Esophagus mucosa (tissue), 1 donor: Measurements from ENCODE around the gene SDR9C7. TPM values are rescaled to one million over a fixed set of nuclear protein-coding genes. Genes with fewer than 3 reads are reported as not detected.

Experiments used
- total RNA-seq: library from RNA; stranded (reverse); gene quantifications from one replicate; pipeline ENCODE4 v1.2.4, GENCODE V29; 2023
- donor health status: DM: yes; HTN: yes; CAD: no.

The SDR9C7 gene
- total RNA-seq, 1 donor from 2014 or later = 26.0 TPM

Other genes with a start within 250 kb of the SDR9C7 start
- gene PTGES3, start 246.1 kb downstream of the SDR9C7 start, total RNA-seq = 153 TPM
- 786 TPM for gene NACA, start 209.1 kb downstream of the SDR9C7 start, total RNA-seq
- 8.1 TPM for gene PRIM1, start 182.1 kb downstream of the SDR9C7 start, total RNA-seq
- gene HSD17B6, start 171.1 kb downstream of the SDR9C7 start, total RNA-seq = 2.4 TPM
- gene RDH16, start 23.2 kb upstream of the SDR9C7 start, total RNA-seq = 2.4 TPM
- 2.6 TPM for gene ZBTB39, start 72.1 kb upstream of the SDR9C7 start, total RNA-seq
- gene TAC3, start 82.1 kb upstream of the SDR9C7 start, total RNA-seq = not detected
- gene MYO1A, start 115.7 kb upstream of the SDR9C7 start, total RNA-seq = 0.52 TPM
- 5.7 TPM for gene NEMP1, start 144.4 kb upstream of the SDR9C7 start, total RNA-seq
- 13.7 TPM for gene NAB2, start 154.7 kb upstream of the SDR9C7 start, total RNA-seq
- gene STAT6, start 177.0 kb upstream of the SDR9C7 start, total RNA-seq = 108 TPM
- gene LRP1, start 194.1 kb upstream of the SDR9C7 start, total RNA-seq = 74.0 TPM
- not detected for gene LRP1-AS, start 213.2 kb upstream of the SDR9C7 start, total RNA-seq